IMR-90 (cell line): ENCODE measurements around the gene RPL10. TPM values are rescaled to one million over a fixed set of nuclear protein-coding genes. Genes with fewer than 3 reads are reported as not detected.

ENCODE experiments used
- ATAC-seq: fragments of 200-7000 bp; cut with Tn5 transposase; 2 replicates; pipeline ENCODE4 v1.9.1; 2020; ENCODE audit warnings: low read depth, mild to moderate bottlenecking, moderate library complexity
- BruUV-seq: library from RNA; stranded (reverse); fragments of 400-500 nt; replicated peaks from 2 replicates; lab custom pipeline; 2021; lab: Mats Ljungman, UMichigan
- CTCF ChIA-PET: fragments of 300-600 bp; formaldehyde crosslinking; extraction: SDS; loops from one replicate; lab custom pipeline; 2021; ENCODE audit warnings: antibody characterized with exemption; lab: Yijun Ruan, JAX
- POLR2A ChIA-PET: fragments of 300-600 bp; sonication (Branson Sonifier 250); formaldehyde crosslinking; loops from one replicate; lab custom pipeline; 2022; ENCODE audit warnings: antibody characterized with exemption; ENCODE audit not compliant: unreplicated experiment; lab: Charles Lee
- DNase-seq: peaks from one replicate; pipeline ENCODE4 v3.0.0; 2013
- H2AFZ ChIP-seq: replicated peaks from 2 replicates; pipeline ENCODE3; 2013; ENCODE audit warnings: low read length, mild to moderate bottlenecking; ENCODE audit not compliant: poor library complexity
- H2AK5ac ChIP-seq: 2 replicates; pipeline ENCODE4 v1.6.1; 2013; ENCODE audit warnings: low read depth, low read length, inconsistent platforms
- H2AK9ac ChIP-seq: replicated peaks from 2 replicates; pipeline ENCODE3; 2013; ENCODE audit warnings: mild to moderate bottlenecking, low read depth, low read length, moderate library complexity; ENCODE audit not compliant: poor library complexity
- H2BK120ac ChIP-seq: 2 replicates; pipeline ENCODE4 v1.6.1; 2013; ENCODE audit warnings: low read depth, low read length, inconsistent platforms
- H2BK15ac ChIP-seq: 3 replicates; pipeline ENCODE4 v1.6.1; 2013; ENCODE audit warnings: low read depth, low read length, inconsistent platforms
- H2BK20ac ChIP-seq: 2 replicates; pipeline ENCODE4 v1.6.1; 2013; ENCODE audit warnings: low read depth, mild to moderate bottlenecking, inconsistent platforms, low read length, moderate library complexity
- H2BK5ac ChIP-seq: 2 replicates; pipeline ENCODE4 v1.6.1; 2013; ENCODE audit warnings: mild to moderate bottlenecking, low read depth, low read length, inconsistent platforms; ENCODE audit not compliant: poor library complexity, severe bottlenecking
- H3K14ac ChIP-seq: replicated peaks from 2 replicates; pipeline ENCODE4 v1.6.1; 2013; ENCODE audit warnings: low read depth, low read length, inconsistent platforms
- H3K18ac ChIP-seq: 2 replicates; pipeline ENCODE4 v1.6.1; 2013; ENCODE audit warnings: low read depth, low read length, control low read depth
- H3K23ac ChIP-seq: 2 replicates; pipeline ENCODE4 v1.6.1; 2013; ENCODE audit warnings: low read depth, low read length, inconsistent platforms
- H3K27ac ChIP-seq: 2 replicates; pipeline ENCODE4 v1.5.1; 2013; ENCODE audit warnings: mild to moderate bottlenecking, control low read depth, low read length; ENCODE audit not compliant: insufficient read depth
- H3K27me3 ChIP-seq: 2 replicates; pipeline ENCODE4 v1.6.1; 2013; ENCODE audit warnings: low read length; ENCODE audit not compliant: control insufficient read depth, insufficient read depth
- H3K36me3 ChIP-seq: 2 replicates; pipeline ENCODE4 v1.6.1; 2013; ENCODE audit warnings: low read length, mixed read lengths; ENCODE audit not compliant: control insufficient read depth, insufficient read depth
- H3K4ac ChIP-seq: 2 replicates; pipeline ENCODE4 v1.6.1; 2013; ENCODE audit warnings: low read depth, low read length, inconsistent platforms
- H3K4me1 ChIP-seq: 2 replicates; pipeline ENCODE4 v1.6.1; 2013; ENCODE audit warnings: low read length, mixed read lengths; ENCODE audit not compliant: control insufficient read depth, insufficient read depth
- H3K4me2 ChIP-seq: 2 replicates; pipeline ENCODE4 v1.6.1; 2013; ENCODE audit warnings: low read depth, mild to moderate bottlenecking, control low read depth, low read length, moderate library complexity
- H3K4me3 ChIP-seq: 2 replicates; pipeline ENCODE4 v1.5.1; 2013; ENCODE audit warnings: low read depth, mild to moderate bottlenecking, control low read depth, low read length, moderate library complexity; ENCODE audit not compliant: insufficient read depth
- H3K56ac ChIP-seq: 2 replicates; pipeline ENCODE4 v1.6.1; 2013; ENCODE audit warnings: low read length, inconsistent platforms; ENCODE audit not compliant: insufficient read depth; ENCODE audit errors: extremely low read depth
- H3K79me1 ChIP-seq, 2 experiments: 2 replicates each; pipeline ENCODE4 v1.6.1; 2013; ENCODE audit warnings: low read length in 2 of 2, inconsistent platforms in 1 of 2, low read depth in 1 of 2
- H3K9ac ChIP-seq: 2 replicates; pipeline ENCODE4 v1.6.1; 2013; ENCODE audit warnings: low read depth, low read length, control low read depth
- H3K9me1 ChIP-seq: 2 replicates; pipeline ENCODE4 v1.6.1; 2013; ENCODE audit warnings: low read length, inconsistent platforms; ENCODE audit not compliant: insufficient read depth
- H3K9me3 ChIP-seq: 2 replicates; pipeline ENCODE4 v1.6.1; 2013; ENCODE audit warnings: low read length; ENCODE audit not compliant: control insufficient read depth, insufficient read depth
- H4K20me1 ChIP-seq: 2 replicates; pipeline ENCODE4 v1.6.1; 2013; ENCODE audit warnings: low read length, inconsistent platforms; ENCODE audit not compliant: insufficient read depth
- H4K5ac ChIP-seq: 2 replicates; pipeline ENCODE4 v1.6.1; 2013; ENCODE audit warnings: mild to moderate bottlenecking, low read depth, low read length, control low read depth
- H4K8ac ChIP-seq, 2 experiments: 2 replicates each; pipeline ENCODE4 v1.6.1; 2013; ENCODE audit warnings: low read depth in 2 of 2, low read length in 2 of 2, control low read depth in 1 of 2, inconsistent platforms in 1 of 2
- H4K91ac ChIP-seq: 2 replicates; pipeline ENCODE4 v1.6.1; 2013; ENCODE audit warnings: low read depth, low read length, inconsistent platforms; ENCODE audit not compliant: insufficient read depth
- BHLHE40 ChIP-seq: fragments of 150-350 bp; IDR thresholded peaks from 2 replicates; pipeline ENCODE4 v1.6.1; 2016; ENCODE audit warnings: mild to moderate bottlenecking, low read depth, low read length
- RCOR1 ChIP-seq: IDR thresholded peaks from 2 replicates; pipeline ENCODE4 v1.6.1; 2012; ENCODE audit warnings: mild to moderate bottlenecking, low read length, improper control_type of control experiment; ENCODE audit not compliant: insufficient replicate concordance
- RFX5 ChIP-seq: IDR thresholded peaks from 2 replicates; pipeline ENCODE4 v1.8.0; 2012; ENCODE audit warnings: low read depth, mild to moderate bottlenecking, low read length, moderate library complexity
- WGBS, 2 experiments: methylation state at CpG; one replicate each; pipeline versions ENCODE4 v1.1.5 to v1.1.7; 2013; ENCODE audit warnings: missing lambda C conversion rate in 2 of 2; ENCODE audit not compliant: insufficient read length in 1 of 2; ENCODE audit errors: extremely low coverage in 2 of 2; 5-methylcytosine and 5-hydroxymethylcytosine counted together
- dilution Hi-C: fragments of 300-500 bp; cut with HindIII; formaldehyde crosslinking; loops from one replicate; pipeline ENCODE4 v1.14.3; 2018; ENCODE audit warnings: low sequenced_read_pairs; ENCODE audit not compliant: unreplicated experiment
- in situ Hi-C: fragments of 300-500 bp; cut with MboI; formaldehyde crosslinking; loops from 3 replicates; pipeline ENCODE4 v1.14.3; 2019; ENCODE audit warnings: low sequenced_read_pairs, inconsistent platforms, mixed read lengths
- intact Hi-C: fragments of 100-400 bp; cut with micrococcal nuclease; formaldehyde crosslinking; loops from 2 replicates; pipeline ENCODE4 v1.10.0; 2022
- polyA plus RNA-seq, 3 experiments: library from polyadenylated mRNA; depleted of rRNA; stranded (reverse); fragments of >200 nt; gene quantifications; 2 replicates each; pipeline ENCODE4 v1.2.3, GENCODE V29; 2012; ENCODE audit warnings: low replicate concordance in 1 of 3
- total RNA-seq: library from RNA; depleted of rRNA; stranded (reverse); fragments of >200 nt; gene quantifications from 2 replicates; pipeline ENCODE4 v1.2.3, GENCODE V29; 2012

The RPL10 gene
- total and polyA plus RNA-seq, 2 of the 4 experiments (the other 2 are of a cell fraction): 1,582 to 7,467 TPM

DNA sequence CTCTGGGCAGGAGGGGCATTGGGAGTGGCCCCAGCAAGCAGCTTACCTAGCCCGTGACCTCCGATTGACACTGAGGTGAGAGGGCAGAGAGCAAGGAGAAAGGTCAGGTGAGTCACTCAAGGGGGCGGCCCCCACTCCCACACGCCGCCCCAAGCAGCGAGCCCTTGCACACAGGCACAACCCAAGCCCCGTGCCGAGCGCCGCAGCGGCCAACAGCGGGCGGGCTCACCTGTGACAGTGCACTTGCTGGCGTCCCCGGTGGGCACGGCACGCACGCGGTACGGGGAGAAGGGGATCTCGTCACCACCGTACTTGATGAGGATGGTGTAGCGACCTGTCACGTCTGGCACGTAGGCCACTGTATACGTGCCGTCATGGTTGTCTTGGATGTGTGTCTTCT is 41.0 kb upstream of the RPL10 start:
- Histone ChIP-seq H3K4me2 (no peak overlapping the region), H2AK5ac (no peak overlapping the region), H3K18ac (no peak overlapping the region), H3K4ac (no peak overlapping the region), H2BK120ac (no peak overlapping the region), H3K4me3 (no peak overlapping the region), H4K5ac (no peak overlapping the region), H3K27ac (no peak overlapping the region), H3K79me1 (peaks cover 10 to 43% of the 10 kb centered on the region in 2 experiments; a peak in 2 of 4 replicates), H3K56ac (no peak overlapping the region), H3K36me3 (peaks cover 96% of the 10 kb centered on the region), H2BK5ac (no peak overlapping the region), H2AK9ac (no peak overlapping the region), H3K9me3 (no peaks in the 10 kb centered on the region), H4K20me1 (peaks cover 99% of the 10 kb centered on the region), H4K8ac (no peak overlapping the region), H3K14ac (no peak overlapping the region), H3K27me3 (no peaks in the 10 kb centered on the region), H3K23ac (no peak overlapping the region), H2BK15ac (no peak overlapping the region), H2BK20ac (no peak overlapping the region), H3K4me1 (no peaks in the 10 kb centered on the region), H3K9ac (no peak overlapping the region), H4K91ac (no peak overlapping the region), H3K9me1 (no peaks in the 10 kb centered on the region), H2AFZ (peak overlapping the region; percentile 67)
- no peak for TF ChIP-seq BHLHE40
- TF ChIP-seq RFX5: no peak
- no peak for TF ChIP-seq RCOR1
- POLR2A ChIA-PET: no interaction called here
- no peak for ATAC-seq
- no TSS peak for BruUV-seq
- intact Hi-C loops: no loop called here
- WGBS, 2 experiments: 96% methylated on average over 24 of the region's 27 CpGs; no CpG with 5 or more reads in 1 of the 2 experiments
- in situ Hi-C loops: no loop called here
- dilution Hi-C loops: no loop called here
- CTCF ChIA-PET: no interaction called here
- DNase-seq: no peak
